NCI-H146 treated with DMSO at 0.1 percent for 48 hours (cell line): ENCODE data around the gene ZNF384.

Experiments used
- DNase-seq: peaks from one replicate; lab custom pipeline; 2025; ENCODE audit not compliant: unreplicated experiment; lab: John Stamatoyannopoulos, UW

ZNF384 gene

DNA sequence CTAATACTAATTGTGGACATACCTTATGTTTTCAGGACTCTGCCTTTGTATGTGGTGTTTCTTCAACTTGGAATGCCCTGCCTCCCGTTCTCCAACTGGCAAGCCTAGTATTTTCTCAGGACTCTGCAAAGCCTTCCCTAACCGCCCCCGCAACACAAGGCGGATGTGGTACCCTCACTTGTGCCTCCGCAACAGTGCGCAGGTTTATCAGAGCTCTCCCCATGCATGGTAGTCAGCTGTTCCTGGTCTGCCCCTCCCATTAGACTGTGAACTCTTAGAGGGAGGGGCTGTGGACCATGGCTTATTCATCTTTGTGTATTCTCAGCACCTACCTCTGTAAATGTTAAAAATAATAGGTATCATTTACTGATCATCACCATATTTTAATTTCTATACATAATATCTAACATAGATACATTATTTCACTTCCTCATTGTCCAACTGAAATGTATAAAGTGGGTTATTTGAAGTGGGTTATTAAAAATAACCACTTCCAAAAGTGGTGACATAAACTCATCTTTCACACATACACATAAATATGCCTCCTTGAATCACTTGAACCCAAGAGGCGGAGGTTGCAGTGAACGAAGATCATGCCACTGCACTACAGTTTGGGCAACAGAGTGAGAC is 62.4 kb downstream of the ZNF384 start:
- no peak for DNase-seq

DNA sequence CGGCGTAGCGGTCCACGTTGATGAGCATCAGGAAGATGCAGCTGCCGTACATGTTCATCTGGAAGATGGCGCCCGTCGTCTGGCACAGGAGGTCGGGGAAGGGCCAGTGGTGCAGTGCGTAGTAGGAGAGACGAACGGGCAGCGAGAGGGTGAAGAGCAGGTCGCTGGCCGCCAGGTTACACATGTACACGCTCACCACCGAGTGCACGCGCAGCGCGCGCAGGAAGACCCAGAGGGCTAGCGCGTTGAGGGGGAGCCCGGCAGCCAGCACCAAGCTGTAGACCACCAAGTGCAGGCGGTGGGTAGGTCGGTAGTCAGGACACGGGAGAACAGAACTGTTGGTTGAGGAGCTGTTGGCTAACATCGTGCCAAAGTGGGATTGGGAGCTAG is 68.3 kb downstream of the ZNF384 start:
- no peak for DNase-seq

- DNase-seq: no peak
Measured at GRCh38 chr12:6620137-6620884, 68.9 kb downstream of the ZNF384 start.

- no peak for DNase-seq
Measured at GRCh38 chr12:6618483-6619225, 70.5 kb downstream of the ZNF384 start.
